Measurements from ENCODE around the gene PRTN3.

DNA sequence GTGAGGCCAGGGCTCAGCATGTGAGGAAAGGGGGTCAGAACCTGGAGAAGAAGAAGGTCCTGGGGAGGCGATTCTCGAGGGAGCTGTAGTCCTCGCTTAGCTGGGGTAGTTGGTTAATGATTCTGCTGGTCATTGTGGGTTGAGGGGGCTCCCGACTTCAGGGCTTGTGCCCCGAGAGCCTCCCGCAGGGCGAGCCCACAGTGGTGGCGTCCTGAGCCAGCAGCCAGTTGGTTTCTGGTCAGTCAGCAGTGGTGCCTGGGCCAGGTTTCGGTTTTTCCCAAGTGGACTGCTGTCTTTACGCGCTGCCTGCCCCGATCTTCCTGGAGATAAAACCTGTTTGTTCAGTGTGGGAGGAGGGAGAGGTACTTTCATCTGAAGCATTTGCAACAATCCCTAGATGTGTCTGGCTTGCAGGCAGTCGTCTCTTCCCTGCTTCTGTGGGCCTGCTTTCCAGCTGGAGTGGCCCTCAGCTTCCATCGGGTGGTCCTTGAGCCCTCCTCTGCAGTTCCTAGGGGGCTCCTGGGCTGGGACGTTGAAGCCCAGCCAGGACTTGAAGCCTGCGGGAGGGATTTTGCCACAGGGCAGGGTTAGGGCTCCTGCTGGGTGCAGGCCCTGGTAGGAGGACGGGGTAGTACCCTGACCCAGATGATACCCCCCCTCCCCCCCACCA lies 40.3 kb upstream of the PRTN3 start:
- TF ChIP-seq POLR2A (IDR thresholded peaks at IDR 0.05), result no peak
- TF ChIP-seq, protein P1, sequence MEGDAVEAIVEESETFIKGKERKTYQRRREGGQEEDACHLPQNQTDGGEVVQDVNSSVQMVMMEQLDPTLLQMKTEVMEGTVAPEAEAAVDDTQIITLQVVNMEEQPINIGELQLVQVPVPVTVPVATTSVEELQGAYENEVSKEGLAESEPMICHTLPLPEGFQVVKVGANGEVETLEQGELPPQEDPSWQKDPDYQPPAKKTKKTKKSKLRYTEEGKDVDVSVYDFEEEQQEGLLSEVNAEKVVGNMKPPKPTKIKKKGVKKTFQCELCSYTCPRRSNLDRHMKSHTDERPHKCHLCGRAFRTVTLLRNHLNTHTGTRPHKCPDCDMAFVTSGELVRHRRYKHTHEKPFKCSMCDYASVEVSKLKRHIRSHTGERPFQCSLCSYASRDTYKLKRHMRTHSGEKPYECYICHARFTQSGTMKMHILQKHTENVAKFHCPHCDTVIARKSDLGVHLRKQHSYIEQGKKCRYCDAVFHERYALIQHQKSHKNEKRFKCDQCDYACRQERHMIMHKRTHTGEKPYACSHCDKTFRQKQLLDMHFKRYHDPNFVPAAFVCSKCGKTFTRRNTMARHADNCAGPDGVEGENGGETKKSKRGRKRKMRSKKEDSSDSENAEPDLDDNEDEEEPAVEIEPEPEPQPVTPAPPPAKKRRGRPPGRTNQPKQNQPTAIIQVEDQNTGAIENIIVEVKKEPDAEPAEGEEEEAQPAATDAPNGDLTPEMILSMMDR (IDR thresholded peaks at IDR 0.05), result no peak
